H1 (cell line): Measurements from ENCODE around the gene RFXANK. TPM values are rescaled to one million over a fixed set of nuclear protein-coding genes. Genes with fewer than 3 reads are reported as not detected.

Experiments used
- CTCF ChIP-seq, 3 experiments: IDR thresholded peaks; 1 replicate in 2 of 3; 2 replicates in 1 of 3; pipeline versions ENCODE4 v1.5.1 to v1.6.1; 2011; ENCODE audit warnings: low read length in 3 of 3, mild to moderate bottlenecking in 3 of 3, inconsistent platforms in 2 of 3, low read depth in 1 of 3, moderate library complexity in 1 of 3; ENCODE audit not compliant: insufficient read depth in 1 of 3; ENCODE audit errors: control extremely low read depth in 1 of 3
- EGR1 ChIP-seq: IDR thresholded peaks from 2 replicates; pipeline ENCODE4 v1.6.1; 2011; ENCODE audit warnings: low read depth, low read length, borderline replicate concordance
- polyA plus RNA-seq, 7 experiments: library from polyadenylated mRNA; depleted of rRNA in 3 of 7; stranded (reverse) in 5 of 7; unstranded in 2 of 7; fragments of >200 nt in 5 of 7; fragments of 200-250 nt in 2 of 7; gene quantifications; 1 replicate in 5 of 7; 2 replicates in 1 of 7; 4 replicates in 1 of 7; pipeline versions ENCODE4 v1.2.1 to v1.2.3, GENCODE V29; 2011 to 2013; ENCODE audit warnings: missing spikeins in 2 of 7, mixed read lengths in 2 of 7
- total RNA-seq: library from RNA; stranded (reverse); fragmentation: NEBNext Ultra II Directional; extraction: Animal tissue kit (Norgen Biotek cat#: 25700); gene quantifications from 2 replicates; pipeline ENCODE4 v1.2.1, GENCODE V29; 2021
- TF ChIP-seq, protein P1 (sequence below): fragments of 300-600 bp; sonication (generic); IDR thresholded peaks from 2 replicates; pipeline ENCODE4 v1.7.1; 2012; ENCODE audit warnings: low read length, moderate library complexity, mild to moderate bottlenecking, inconsistent platforms; ENCODE audit not compliant: insufficient replicate concordance

Gene RFXANK
- total and polyA plus RNA-seq, 2 of the 8 experiments (the other 6 are each of a cell fraction or from before 2014, with no cell fraction given), result 72.9 to 87.5 TPM

DNA sequence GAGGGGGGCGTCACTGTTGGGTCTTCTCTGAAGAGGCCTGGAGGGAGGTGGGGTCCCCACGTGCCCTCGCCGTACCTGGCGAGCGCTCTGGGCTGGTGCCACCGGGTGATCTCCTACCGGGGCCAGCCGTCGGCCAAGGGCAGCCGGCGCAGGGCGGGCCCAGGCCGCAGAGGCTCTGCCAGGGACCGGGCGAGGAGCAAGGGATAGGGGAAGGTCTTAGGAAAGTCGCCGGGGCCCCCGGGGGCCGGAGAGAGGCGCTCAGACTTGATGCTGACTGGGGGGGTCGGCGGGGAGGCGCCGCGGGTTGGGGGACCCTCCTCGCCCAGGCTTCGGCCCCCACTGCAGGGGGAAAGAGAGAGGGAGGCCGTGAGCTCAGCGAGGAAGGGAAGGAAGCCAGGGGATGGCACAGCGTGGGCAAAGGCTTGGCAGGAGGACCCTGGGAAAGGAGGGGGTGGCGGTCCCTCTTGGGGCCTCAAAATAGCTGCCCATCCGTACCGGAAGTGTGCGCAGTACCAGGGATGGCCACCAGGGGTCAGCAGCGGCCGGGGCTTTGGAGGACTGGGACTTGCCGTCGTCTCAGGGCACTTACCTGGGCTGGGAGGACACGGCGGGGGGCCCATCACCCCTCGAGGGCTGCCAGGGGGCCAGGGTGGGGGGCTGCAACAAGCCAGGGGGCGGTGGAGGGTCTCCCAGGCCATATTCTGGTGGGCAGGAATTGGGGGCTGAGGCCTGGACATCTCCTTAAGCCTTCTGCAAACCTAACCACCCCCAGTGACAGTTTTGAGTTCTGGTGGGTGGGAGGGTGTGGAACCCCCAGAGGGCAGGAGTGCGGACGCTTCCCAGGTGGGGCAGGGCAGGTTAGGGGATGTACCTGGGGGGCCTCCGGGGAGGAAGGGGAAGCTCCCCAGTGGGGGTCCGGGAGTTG is 46.1 kb upstream of the RFXANK start (continued):
- TF ChIP-seq, protein P1, sequence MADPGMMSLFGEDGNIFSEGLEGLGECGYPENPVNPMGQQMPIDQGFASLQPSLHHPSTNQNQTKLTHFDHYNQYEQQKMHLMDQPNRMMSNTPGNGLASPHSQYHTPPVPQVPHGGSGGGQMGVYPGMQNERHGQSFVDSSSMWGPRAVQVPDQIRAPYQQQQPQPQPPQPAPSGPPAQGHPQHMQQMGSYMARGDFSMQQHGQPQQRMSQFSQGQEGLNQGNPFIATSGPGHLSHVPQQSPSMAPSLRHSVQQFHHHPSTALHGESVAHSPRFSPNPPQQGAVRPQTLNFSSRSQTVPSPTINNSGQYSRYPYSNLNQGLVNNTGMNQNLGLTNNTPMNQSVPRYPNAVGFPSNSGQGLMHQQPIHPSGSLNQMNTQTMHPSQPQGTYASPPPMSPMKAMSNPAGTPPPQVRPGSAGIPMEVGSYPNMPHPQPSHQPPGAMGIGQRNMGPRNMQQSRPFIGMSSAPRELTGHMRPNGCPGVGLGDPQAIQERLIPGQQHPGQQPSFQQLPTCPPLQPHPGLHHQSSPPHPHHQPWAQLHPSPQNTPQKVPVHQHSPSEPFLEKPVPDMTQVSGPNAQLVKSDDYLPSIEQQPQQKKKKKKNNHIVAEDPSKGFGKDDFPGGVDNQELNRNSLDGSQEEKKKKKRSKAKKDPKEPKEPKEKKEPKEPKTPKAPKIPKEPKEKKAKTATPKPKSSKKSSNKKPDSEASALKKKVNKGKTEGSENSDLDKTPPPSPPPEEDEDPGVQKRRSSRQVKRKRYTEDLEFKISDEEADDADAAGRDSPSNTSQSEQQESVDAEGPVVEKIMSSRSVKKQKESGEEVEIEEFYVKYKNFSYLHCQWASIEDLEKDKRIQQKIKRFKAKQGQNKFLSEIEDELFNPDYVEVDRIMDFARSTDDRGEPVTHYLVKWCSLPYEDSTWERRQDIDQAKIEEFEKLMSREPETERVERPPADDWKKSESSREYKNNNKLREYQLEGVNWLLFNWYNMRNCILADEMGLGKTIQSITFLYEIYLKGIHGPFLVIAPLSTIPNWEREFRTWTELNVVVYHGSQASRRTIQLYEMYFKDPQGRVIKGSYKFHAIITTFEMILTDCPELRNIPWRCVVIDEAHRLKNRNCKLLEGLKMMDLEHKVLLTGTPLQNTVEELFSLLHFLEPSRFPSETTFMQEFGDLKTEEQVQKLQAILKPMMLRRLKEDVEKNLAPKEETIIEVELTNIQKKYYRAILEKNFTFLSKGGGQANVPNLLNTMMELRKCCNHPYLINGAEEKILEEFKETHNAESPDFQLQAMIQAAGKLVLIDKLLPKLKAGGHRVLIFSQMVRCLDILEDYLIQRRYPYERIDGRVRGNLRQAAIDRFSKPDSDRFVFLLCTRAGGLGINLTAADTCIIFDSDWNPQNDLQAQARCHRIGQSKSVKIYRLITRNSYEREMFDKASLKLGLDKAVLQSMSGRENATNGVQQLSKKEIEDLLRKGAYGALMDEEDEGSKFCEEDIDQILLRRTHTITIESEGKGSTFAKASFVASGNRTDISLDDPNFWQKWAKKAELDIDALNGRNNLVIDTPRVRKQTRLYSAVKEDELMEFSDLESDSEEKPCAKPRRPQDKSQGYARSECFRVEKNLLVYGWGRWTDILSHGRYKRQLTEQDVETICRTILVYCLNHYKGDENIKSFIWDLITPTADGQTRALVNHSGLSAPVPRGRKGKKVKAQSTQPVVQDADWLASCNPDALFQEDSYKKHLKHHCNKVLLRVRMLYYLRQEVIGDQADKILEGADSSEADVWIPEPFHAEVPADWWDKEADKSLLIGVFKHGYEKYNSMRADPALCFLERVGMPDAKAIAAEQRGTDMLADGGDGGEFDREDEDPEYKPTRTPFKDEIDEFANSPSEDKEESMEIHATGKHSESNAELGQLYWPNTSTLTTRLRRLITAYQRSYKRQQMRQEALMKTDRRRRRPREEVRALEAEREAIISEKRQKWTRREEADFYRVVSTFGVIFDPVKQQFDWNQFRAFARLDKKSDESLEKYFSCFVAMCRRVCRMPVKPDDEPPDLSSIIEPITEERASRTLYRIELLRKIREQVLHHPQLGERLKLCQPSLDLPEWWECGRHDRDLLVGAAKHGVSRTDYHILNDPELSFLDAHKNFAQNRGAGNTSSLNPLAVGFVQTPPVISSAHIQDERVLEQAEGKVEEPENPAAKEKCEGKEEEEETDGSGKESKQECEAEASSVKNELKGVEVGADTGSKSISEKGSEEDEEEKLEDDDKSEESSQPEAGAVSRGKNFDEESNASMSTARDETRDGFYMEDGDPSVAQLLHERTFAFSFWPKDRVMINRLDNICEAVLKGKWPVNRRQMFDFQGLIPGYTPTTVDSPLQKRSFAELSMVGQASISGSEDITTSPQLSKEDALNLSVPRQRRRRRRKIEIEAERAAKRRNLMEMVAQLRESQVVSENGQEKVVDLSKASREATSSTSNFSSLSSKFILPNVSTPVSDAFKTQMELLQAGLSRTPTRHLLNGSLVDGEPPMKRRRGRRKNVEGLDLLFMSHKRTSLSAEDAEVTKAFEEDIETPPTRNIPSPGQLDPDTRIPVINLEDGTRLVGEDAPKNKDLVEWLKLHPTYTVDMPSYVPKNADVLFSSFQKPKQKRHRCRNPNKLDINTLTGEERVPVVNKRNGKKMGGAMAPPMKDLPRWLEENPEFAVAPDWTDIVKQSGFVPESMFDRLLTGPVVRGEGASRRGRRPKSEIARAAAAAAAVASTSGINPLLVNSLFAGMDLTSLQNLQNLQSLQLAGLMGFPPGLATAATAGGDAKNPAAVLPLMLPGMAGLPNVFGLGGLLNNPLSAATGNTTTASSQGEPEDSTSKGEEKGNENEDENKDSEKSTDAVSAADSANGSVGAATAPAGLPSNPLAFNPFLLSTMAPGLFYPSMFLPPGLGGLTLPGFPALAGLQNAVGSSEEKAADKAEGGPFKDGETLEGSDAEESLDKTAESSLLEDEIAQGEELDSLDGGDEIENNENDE, result no peak
- TF ChIP-seq EGR1 (0 out of 2 replicates have a peak, but pooled peaks have one; percentile 35), CTCF (IDR thresholded peaks at IDR 0.05; ENCODE audit: control extremely low read depth in 1 of 3, insufficient read depth in 1 of 3, low read depth in 1 of 3, low read length in 3 of 3) (peak; percentile 96 to 99 (median 97))
